D721Med (cell line): Measurements from ENCODE around the gene NLK.
"Not testable (repeated sequence)": the region's sequence is repeated elsewhere in the genome, so short reads cannot be mapped to it uniquely, and the experiment has no call there.

Experiments used
- DNase-seq: peaks from one replicate; pipeline ENCODE4 v3.0.0; 2011; ENCODE audit warnings: low spot score; ENCODE audit not compliant: insufficient read length
- FAIRE-seq: peaks from 2 replicates; lab custom pipeline; 2011; peaks lifted over from hg19 to GRCh38; lab: Jason Lieb, UNC
- CTCF ChIP-seq: IDR thresholded peaks from 2 replicates; pipeline ENCODE4 v1.5.1; 2012; ENCODE audit warnings: mild to moderate bottlenecking, control low read depth; ENCODE audit not compliant: insufficient read depth; ENCODE audit errors: missing control alignments

Gene NLK

GRCh38 chr17:28174352-28175046 lies 132.0 kb downstream of the NLK start:
- no peak for TF ChIP-seq CTCF
- FAIRE-seq (no peak), DNase-seq (no peak)

- TF ChIP-seq CTCF: no peak
- no peak for FAIRE-seq
- DNase-seq: no peak
Observed at GRCh38 chr17:28177351-28177750, 134.9 kb downstream of the NLK start.

- FAIRE-seq: no peak
- no peak for DNase-seq
- TF ChIP-seq CTCF: no peak
Observed at GRCh38 chr17:28178800-28179199, 136.3 kb downstream of the NLK start.

- no peak for DNase-seq
- TF ChIP-seq CTCF: no peak
- FAIRE-seq: no peak
Observed at GRCh38 chr17:28180449-28180848, 138.0 kb downstream of the NLK start.

GRCh38 chr17:28181568-28181967 lies 139.1 kb downstream of the NLK start:
- FAIRE-seq: no peak
- TF ChIP-seq CTCF: no peak

GRCh38 chr17:28182559-28182958 lies 140.1 kb downstream of the NLK start:
- no peak for DNase-seq
- FAIRE-seq: no peak
- no peak for TF ChIP-seq CTCF

More at GRCh38 chr17:28181568-28181967, 139.1 kb downstream of the NLK start:
- no peak for DNase-seq

GRCh38 chr17:28185658-28186057 lies 143.2 kb downstream of the NLK start:
- FAIRE-seq (no peak), DNase-seq (no peak)
- TF ChIP-seq CTCF: no peak

GRCh38 chr17:28186472-28186871 lies 144.0 kb downstream of the NLK start:
- not testable (repeated sequence) for FAIRE-seq, DNase-seq
